ENCODE results near the gene COL19A1.

Gene COL19A1

GRCh38 chr6:70225055-70225454, 358.7 kb downstream of the COL19A1 start:
- no peak for DNase-seq (ENCODE audit: low read depth)

- no peak for DNase-seq (ENCODE audit: low read depth)
Observed at GRCh38 chr6:70231311-70231710, 365.0 kb downstream of the COL19A1 start.

- no peak for DNase-seq (ENCODE audit: low read depth)
Observed at GRCh38 chr6:70234561-70235236, 368.3 kb downstream of the COL19A1 start.

GRCh38 chr6:70236343-70236742, 370.0 kb downstream of the COL19A1 start:
- no peak for DNase-seq (ENCODE audit: low read depth)

GRCh38 chr6:70241031-70241430, 374.7 kb downstream of the COL19A1 start:
- DNase-seq (ENCODE audit: low read depth), result no peak

GRCh38 chr6:70241991-70242420, 375.6 kb downstream of the COL19A1 start:
- DNase-seq (ENCODE audit: low read depth), result no peak

GRCh38 chr6:70246118-70246517, 379.8 kb downstream of the COL19A1 start:
- DNase-seq (ENCODE audit: low read depth), result no peak

GRCh38 chr6:70252604-70253003, 386.2 kb downstream of the COL19A1 start:
- DNase-seq (ENCODE audit: low read depth), result no peak

- no peak for DNase-seq (ENCODE audit: low read depth)
Observed at GRCh38 chr6:70253923-70254322, 387.6 kb downstream of the COL19A1 start.

- DNase-seq (ENCODE audit: low read depth), result no peak
Observed at GRCh38 chr6:70254784-70255183, 388.4 kb downstream of the COL19A1 start.

GRCh38 chr6:70257768-70258273, 391.5 kb downstream of the COL19A1 start:
- DNase-seq (ENCODE audit: low read depth), result no peak

- no peak for DNase-seq (ENCODE audit: low read depth)
Observed at GRCh38 chr6:70258483-70258882, 392.1 kb downstream of the COL19A1 start.

All from stimulated activated CD8-positive, alpha-beta memory T cell treated with anti-CD3 and anti-CD28 coated beads, Interleukin-15, amount 100 ng/mL, for 1 hour (primary cell).